Keratinocyte (primary cell): Measurements from ENCODE around the gene PIEZO1. TPM values are rescaled to one million over a fixed set of nuclear protein-coding genes. Genes with fewer than 3 reads are reported as not detected.

ENCODE experiments used
- DNase-seq: peaks from one replicate; pipeline ENCODE4 v3.0.0-alpha.2; 2011; ENCODE audit warnings: low read depth, missing footprints, low spot score
- FAIRE-seq: peaks from 2 replicates; lab custom pipeline; 2011; peaks lifted over from hg19 to GRCh38; lab: Jason Lieb, UNC
- H2AFZ ChIP-seq: 2 replicates; pipeline ENCODE4 v1.6.0; 2012; ENCODE audit warnings: low read length, control low read depth, inconsistent platforms; ENCODE audit not compliant: control insufficient read depth
- H3K27ac ChIP-seq: 2 replicates; pipeline ENCODE4 v1.5.1; 2011; ENCODE audit warnings: low read length; ENCODE audit not compliant: control insufficient read depth, insufficient read depth
- H3K27me3 ChIP-seq: 3 replicates; pipeline ENCODE4 v1.6.0; 2011; ENCODE audit warnings: low read length; ENCODE audit not compliant: control insufficient read depth, insufficient read depth; ENCODE audit errors: extremely low read depth
- H3K36me3 ChIP-seq, 2 experiments: 2 replicates in 1 of 2; 3 replicates in 1 of 2; pipeline ENCODE4 v1.5.1; 2011; ENCODE audit warnings: low read length in 2 of 2, mild to moderate bottlenecking in 1 of 2; ENCODE audit not compliant: control insufficient read depth in 2 of 2, insufficient read depth in 2 of 2; ENCODE audit errors: extremely low read depth in 1 of 2
- H3K4me1 ChIP-seq: 3 replicates; pipeline ENCODE4 v1.5.1; 2011; ENCODE audit warnings: low read length; ENCODE audit not compliant: control insufficient read depth, insufficient read depth; ENCODE audit errors: extremely low read depth
- H3K4me2 ChIP-seq: 3 replicates; pipeline ENCODE4 v1.6.0; 2011; ENCODE audit warnings: low read depth, low read length; ENCODE audit not compliant: control insufficient read depth, insufficient read depth; ENCODE audit errors: extremely low read depth
- H3K4me3 ChIP-seq, 3 experiments: fragments of 200-600 bp in 1 of 3; sonication (generic) in 1 of 3; 2 replicates in 2 of 3; 3 replicates in 1 of 3; pipeline ENCODE4 v1.5.1; 2011 to 2016; ENCODE audit warnings: low read length in 3 of 3, mild to moderate bottlenecking in 3 of 3, control low read depth in 2 of 3, inconsistent platforms in 1 of 3, low read depth in 1 of 3, mixed read lengths in 1 of 3, mixed run types in 1 of 3, moderate library complexity in 1 of 3; ENCODE audit not compliant: control insufficient read depth in 2 of 3, insufficient read depth in 2 of 3; ENCODE audit errors: extremely low read depth in 1 of 3
- H3K79me2 ChIP-seq: 2 replicates; pipeline ENCODE4 v1.6.0; 2012; ENCODE audit warnings: low read length; ENCODE audit not compliant: control insufficient read depth, insufficient read depth
- H3K9ac ChIP-seq: 3 replicates; pipeline ENCODE4 v1.6.0; 2011; ENCODE audit warnings: low read length; ENCODE audit not compliant: control insufficient read depth, insufficient read depth; ENCODE audit errors: extremely low read depth
- H3K9me1 ChIP-seq: 3 replicates; pipeline ENCODE4 v1.6.0; 2011; ENCODE audit warnings: low read length; ENCODE audit not compliant: control insufficient read depth, insufficient read depth; ENCODE audit errors: extremely low read depth
- H3K9me3 ChIP-seq: 2 replicates; pipeline ENCODE4 v1.5.1; 2012; ENCODE audit warnings: low read depth, low read length; ENCODE audit not compliant: control insufficient read depth
- H4K20me1 ChIP-seq: 3 replicates; pipeline ENCODE4 v1.6.0; 2011; ENCODE audit warnings: low read length; ENCODE audit not compliant: control insufficient read depth, insufficient read depth; ENCODE audit errors: extremely low read depth
- CTCF ChIP-seq, 3 experiments: IDR thresholded peaks in 1 of 3; conservative IDR thresholded peaks in 1 of 3; optimal IDR thresholded peaks in 1 of 3; 2 replicates in 2 of 3; 3 replicates in 1 of 3; pipeline versions ENCODE3 to v1.5.1; 2011; ENCODE audit warnings: low read length in 3 of 3, mild to moderate bottlenecking in 3 of 3, moderate library complexity in 2 of 3, control low read depth in 1 of 3, inconsistent platforms in 1 of 3; ENCODE audit not compliant: insufficient read depth in 2 of 3; ENCODE audit errors: extremely low read depth in 1 of 3
- EZH2 ChIP-seq: IDR thresholded peaks from one replicate; pipeline ENCODE4 v1.6.1; 2012; ENCODE audit warnings: inconsistent platforms, mild to moderate bottlenecking, low read length, moderate library complexity
- dilution Hi-C: fragments of 300-500 bp; cut with MboI; formaldehyde crosslinking; loops from one replicate; pipeline ENCODE4 v1.7.0; 2020; ENCODE audit warnings: low sequenced_read_pairs; ENCODE audit not compliant: extremely low pct_ligation_motif_present
- polyA plus RNA-seq, 5 experiments: library from polyadenylated mRNA; depleted of rRNA in 3 of 5; stranded (reverse) in 3 of 5; stranded (forward) in 1 of 5; unstranded in 1 of 5; fragments of >200 nt; gene quantifications; 1 replicate in 1 of 5; 2 replicates in 3 of 5; 3 replicates in 1 of 5; pipeline versions ENCODE4 v1.2.1 to v1.2.3, GENCODE V29; 2011 to 2012; ENCODE audit warnings: missing spikeins in 2 of 5, low read depth in 1 of 5, low replicate concordance in 1 of 5

The PIEZO1 gene
- polyA plus RNA-seq, 1 donor (not counting 4 experiments of a cell fraction or from before 2014, with no cell fraction given) = 62.8 TPM

GRCh38 chr16:88774544-88775393 lies 10.3 kb downstream of the PIEZO1 start:
- peaks cover 17 to 22% of the 10 kb centered on the region in 2 experiments for H3K36me3 ChIP-seq
- H3K27ac ChIP-seq = no peak overlapping the region
- DNase-seq (no peak), FAIRE-seq (no peak)
- no peak overlapping the region for H3K4me2 ChIP-seq
- H3K79me2 ChIP-seq = peaks cover 97% of the 10 kb centered on the region
- no peak overlapping the region for H3K9ac ChIP-seq
- no peak overlapping the region for H2AFZ ChIP-seq
- H4K20me1 ChIP-seq = peaks cover 55% of the 10 kb centered on the region
- H3K4me1 ChIP-seq = peaks cover 19% of the 10 kb centered on the region
- no peaks in the 10 kb centered on the region for H3K27me3 ChIP-seq
- TF ChIP-seq EZH2 (no peak), CTCF (optimal IDR thresholded peaks at IDR 0.05 in 1 of 3, IDR thresholded peaks at IDR 0.05 in 1 of 3, conservative IDR thresholded peaks at IDR 0.05 in 1 of 3; ENCODE audit: extremely low read depth in 1 of 3, insufficient read depth in 2 of 3, low read length in 3 of 3) (no peak)
- dilution Hi-C loops = loop anchor here (25.0 kb wide), 1 partner anchor 112 kb away; the partner anchor contains the start of genes CYBA and MVD
- no peaks in the 10 kb centered on the region for H3K9me3 ChIP-seq
- peaks cover 3% of the 10 kb centered on the region for H3K9me1 ChIP-seq
- H3K4me3 ChIP-seq = no peak overlapping the region

GRCh38 chr16:88773812-88774291 lies 11.2 kb downstream of the PIEZO1 start:
- FAIRE-seq (no peak), DNase-seq (no peak)
- H3K4me1 ChIP-seq = peaks cover 25% of the 10 kb centered on the region
- TF ChIP-seq CTCF (optimal IDR thresholded peaks at IDR 0.05 in 1 of 3, IDR thresholded peaks at IDR 0.05 in 1 of 3, conservative IDR thresholded peaks at IDR 0.05 in 1 of 3; ENCODE audit: extremely low read depth in 1 of 3, insufficient read depth in 2 of 3, low read length in 3 of 3) (no peak), EZH2 (no peak)
- peaks cover 16 to 18% of the 10 kb centered on the region in 2 experiments for H3K36me3 ChIP-seq
- H3K4me2 ChIP-seq = no peak overlapping the region
- peaks cover 97% of the 10 kb centered on the region for H3K79me2 ChIP-seq
- H4K20me1 ChIP-seq = peaks cover 51% of the 10 kb centered on the region
- H3K9me1 ChIP-seq = peaks cover 6% of the 10 kb centered on the region
- no peaks in the 10 kb centered on the region for H3K27me3 ChIP-seq
- no peaks in the 10 kb centered on the region for H3K9me3 ChIP-seq
- H3K4me3 ChIP-seq = no peak overlapping the region
- no peak overlapping the region for H3K27ac ChIP-seq
- H3K9ac ChIP-seq = no peak overlapping the region
- dilution Hi-C loops = loop anchor here (25.0 kb wide), 1 partner anchor 112 kb away; the partner anchor contains the start of genes CYBA and MVD
- H2AFZ ChIP-seq = no peak overlapping the region
